HG02623 (cell line): Measurements from ENCODE around the gene ROBO1.
A peak's percentile ranks its signal among the peaks of the same experiment; 100 is the strongest.
"Not testable (repeated sequence)": the region's sequence is repeated elsewhere in the genome, so short reads cannot be mapped to it uniquely, and the experiment has no call there.

Experiments used
- ATAC-seq: cut with Tn5 transposase; IDR thresholded peaks from one replicate; pipeline ENCODE4 v1.9.1; 2021; ENCODE audit warnings: moderate library complexity; ENCODE audit not compliant: unreplicated experiment

Gene ROBO1

GRCh38 chr3:79558943-79559342 lies 208.9 kb downstream of the ROBO1 start:
- ATAC-seq: no peak

GRCh38 chr3:79555655-79556054 lies 212.1 kb downstream of the ROBO1 start:
- ATAC-seq: no peak

GRCh38 chr3:79551997-79552396 lies 215.8 kb downstream of the ROBO1 start:
- no peak for ATAC-seq

GRCh38 chr3:79551321-79551892 lies 216.4 kb downstream of the ROBO1 start:
- ATAC-seq: no peak

GRCh38 chr3:79543218-79543982 lies 224.4 kb downstream of the ROBO1 start:
- ATAC-seq: no peak

- no peak for ATAC-seq
Observed at GRCh38 chr3:79534727-79535126, 233.1 kb downstream of the ROBO1 start.

- ATAC-seq: no peak
Observed at GRCh38 chr3:79531566-79532295, 236.1 kb downstream of the ROBO1 start.

- ATAC-seq: peak; percentile 76
Observed at GRCh38 chr3:79521221-79521848, 246.5 kb downstream of the ROBO1 start.

- ATAC-seq: no peak
Observed at GRCh38 chr3:79517766-79518413, 249.9 kb downstream of the ROBO1 start.

GRCh38 chr3:79516795-79517194 lies 251.0 kb downstream of the ROBO1 start:
- ATAC-seq: no peak

GRCh38 chr3:79515072-79515471 lies 252.7 kb downstream of the ROBO1 start:
- no peak for ATAC-seq

- no peak for ATAC-seq
Observed at GRCh38 chr3:79514069-79514468, 253.7 kb downstream of the ROBO1 start.

GRCh38 chr3:79506751-79507150 lies 261.0 kb downstream of the ROBO1 start:
- no peak for ATAC-seq

- ATAC-seq: not testable (repeated sequence)
Observed at GRCh38 chr3:79502216-79502681, 265.5 kb downstream of the ROBO1 start.

GRCh38 chr3:79497447-79498111 lies 270.2 kb downstream of the ROBO1 start:
- no peak for ATAC-seq

- no peak for ATAC-seq
Observed at GRCh38 chr3:79491029-79491641, 276.7 kb downstream of the ROBO1 start.

GRCh38 chr3:79490165-79491028 lies 277.4 kb downstream of the ROBO1 start:
- ATAC-seq: no peak

- no peak for ATAC-seq
Observed at GRCh38 chr3:79488407-79488806, 279.4 kb downstream of the ROBO1 start.

GRCh38 chr3:79480746-79481145 lies 287.1 kb downstream of the ROBO1 start:
- ATAC-seq: no peak
